GM21619 (cell line): Measurements from ENCODE around the gene NLGN4X.
"Not testable (repeated sequence)": the region's sequence is repeated elsewhere in the genome, so short reads cannot be mapped to it uniquely, and the experiment has no call there.

Experiments
- ATAC-seq: cut with Tn5 transposase; IDR thresholded peaks from one replicate; pipeline ENCODE4 v1.9.1; 2021; ENCODE audit not compliant: unreplicated experiment

The NLGN4X gene

GRCh38 chrX:6015423-6015822 lies 213.2 kb downstream of the NLGN4X start:
- ATAC-seq = no peak

GRCh38 chrX:6012357-6012756 lies 216.3 kb downstream of the NLGN4X start:
- ATAC-seq = no peak

- no peak for ATAC-seq
Measured at GRCh38 chrX:6005856-6006255, 222.8 kb downstream of the NLGN4X start.

- ATAC-seq = no peak
Measured at GRCh38 chrX:6004529-6004928, 224.1 kb downstream of the NLGN4X start.

GRCh38 chrX:6002056-6002455 lies 226.6 kb downstream of the NLGN4X start:
- no peak for ATAC-seq

GRCh38 chrX:5998901-5999300 lies 229.8 kb downstream of the NLGN4X start:
- ATAC-seq = no peak

- no peak for ATAC-seq
Measured at GRCh38 chrX:5998456-5998855, 230.2 kb downstream of the NLGN4X start.

- ATAC-seq = no peak
Measured at GRCh38 chrX:5991393-5991792, 237.3 kb downstream of the NLGN4X start.

GRCh38 chrX:5979338-5979737 lies 249.3 kb downstream of the NLGN4X start:
- no peak for ATAC-seq

- no peak for ATAC-seq
Measured at GRCh38 chrX:5976332-5976731, 252.3 kb downstream of the NLGN4X start.

GRCh38 chrX:5971300-5971699 lies 257.4 kb downstream of the NLGN4X start:
- no peak for ATAC-seq

GRCh38 chrX:5965406-5965805 lies 263.3 kb downstream of the NLGN4X start:
- ATAC-seq = no peak

GRCh38 chrX:5959286-5959685 lies 269.4 kb downstream of the NLGN4X start:
- ATAC-seq = no peak

GRCh38 chrX:5958523-5958922 lies 270.1 kb downstream of the NLGN4X start:
- ATAC-seq = no peak

- ATAC-seq = no peak
Measured at GRCh38 chrX:5957506-5957905, 271.2 kb downstream of the NLGN4X start.

- ATAC-seq = no peak
Measured at GRCh38 chrX:5936438-5936837, 292.2 kb downstream of the NLGN4X start.

GRCh38 chrX:5928224-5928623 lies 300.4 kb downstream of the NLGN4X start:
- no peak for ATAC-seq

- ATAC-seq = no peak
Measured at GRCh38 chrX:5916945-5917344, 311.7 kb downstream of the NLGN4X start.

- no peak for ATAC-seq
Measured at GRCh38 chrX:5915783-5916182, 312.9 kb downstream of the NLGN4X start.

- no peak for ATAC-seq
Measured at GRCh38 chrX:5907207-5907606, 321.5 kb downstream of the NLGN4X start.

- ATAC-seq = not testable (repeated sequence)
Measured at GRCh38 chrX:5903586-5904190, 325.0 kb downstream of the NLGN4X start.

GRCh38 chrX:5898463-5898862 lies 330.2 kb downstream of the NLGN4X start:
- ATAC-seq = no peak

- ATAC-seq = no peak
Measured at GRCh38 chrX:5891378-5891777, 337.3 kb downstream of the NLGN4X start.
